ENCODE measurements around the gene AK5.

AK5 gene

DNA sequence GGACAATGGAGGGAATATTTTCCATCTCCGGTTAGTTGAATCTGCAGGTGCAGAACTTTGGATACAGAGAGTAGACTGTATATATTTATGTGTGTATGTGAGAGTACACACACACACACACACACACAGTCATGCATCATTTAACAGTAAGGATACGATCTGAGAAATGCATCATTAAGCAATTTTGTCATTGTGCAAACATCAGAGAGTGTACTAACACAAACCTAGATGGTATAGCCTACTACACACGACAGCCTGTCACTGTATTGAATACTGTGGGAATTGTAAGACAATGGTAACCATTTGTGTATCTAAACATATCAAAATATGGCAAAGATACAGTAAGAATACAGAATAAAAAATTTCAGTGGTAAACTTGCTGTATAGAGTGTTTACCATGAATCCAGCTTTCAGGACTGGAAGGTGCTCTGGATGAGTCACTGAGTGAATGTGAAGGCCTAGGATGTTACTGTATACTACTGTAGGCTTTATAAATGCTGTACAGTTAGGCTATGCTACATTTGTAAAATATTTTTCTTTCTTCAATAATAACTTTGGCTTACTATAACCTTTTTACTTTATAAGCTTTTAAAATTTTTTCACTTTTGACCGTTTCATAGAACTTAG is 262.1 kb downstream of the AK5 start:
- DNase-seq (ENCODE audit: low spot score) = no peak

DNA sequence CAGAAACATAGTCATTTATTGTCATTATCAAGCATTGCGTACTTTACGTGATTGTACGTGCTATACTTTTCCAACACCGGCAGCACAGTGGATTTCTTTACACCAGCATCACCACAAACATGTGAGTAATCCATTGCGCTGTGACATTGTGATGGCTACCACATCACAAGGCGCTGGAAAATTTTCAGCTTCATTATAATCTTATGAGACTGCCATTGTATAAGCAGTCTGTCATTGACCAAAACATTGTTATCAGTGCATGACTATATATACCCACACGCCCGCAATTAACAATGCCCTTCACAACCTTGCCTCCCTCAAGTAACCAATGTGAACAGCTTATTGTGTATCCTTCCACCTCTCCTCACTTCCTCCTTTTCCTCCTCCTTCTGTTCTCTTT is 263.0 kb downstream of the AK5 start:
- DNase-seq (ENCODE audit: low spot score) = no peak

DNA sequence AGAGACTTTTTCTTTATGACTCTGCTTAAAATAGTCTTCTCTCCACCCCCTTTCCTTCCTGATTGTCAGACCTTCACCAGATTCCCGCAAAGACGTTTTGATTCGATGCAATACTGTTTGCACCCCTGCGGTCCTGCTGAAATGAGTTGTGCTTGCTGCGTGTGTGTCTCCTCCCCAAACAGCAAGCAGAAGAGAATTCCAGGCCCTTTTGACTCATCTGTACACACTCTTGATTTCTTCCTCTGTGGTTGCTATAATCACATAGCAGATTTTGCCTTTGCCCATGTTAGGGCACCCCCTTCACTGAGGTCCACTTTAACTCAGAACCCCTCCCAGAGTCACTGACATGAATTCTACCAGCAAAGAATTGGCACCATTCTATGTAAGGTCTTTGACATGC is 264.2 kb downstream of the AK5 start:
- DNase-seq (ENCODE audit: low spot score) = no peak

DNA sequence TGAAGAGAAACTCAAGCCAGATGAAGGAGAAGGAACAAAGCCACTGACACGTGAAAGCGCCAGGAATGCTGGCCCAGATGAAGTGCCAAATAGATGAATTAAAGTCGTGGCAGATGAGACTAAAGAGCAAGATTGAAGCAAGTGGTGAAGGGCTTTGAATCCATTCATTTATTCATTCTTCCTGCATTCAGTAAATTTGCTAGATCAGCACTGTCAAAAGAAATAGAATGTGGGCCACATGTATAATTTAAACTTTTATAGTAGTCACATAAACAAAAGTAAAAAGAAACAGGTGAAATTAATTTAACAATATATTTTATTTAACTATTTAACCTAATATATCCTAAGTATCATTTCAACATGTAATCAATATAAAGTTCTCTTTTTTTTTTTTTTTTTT is 265.1 kb downstream of the AK5 start:
- DNase-seq (ENCODE audit: low spot score) = no peak

DNA sequence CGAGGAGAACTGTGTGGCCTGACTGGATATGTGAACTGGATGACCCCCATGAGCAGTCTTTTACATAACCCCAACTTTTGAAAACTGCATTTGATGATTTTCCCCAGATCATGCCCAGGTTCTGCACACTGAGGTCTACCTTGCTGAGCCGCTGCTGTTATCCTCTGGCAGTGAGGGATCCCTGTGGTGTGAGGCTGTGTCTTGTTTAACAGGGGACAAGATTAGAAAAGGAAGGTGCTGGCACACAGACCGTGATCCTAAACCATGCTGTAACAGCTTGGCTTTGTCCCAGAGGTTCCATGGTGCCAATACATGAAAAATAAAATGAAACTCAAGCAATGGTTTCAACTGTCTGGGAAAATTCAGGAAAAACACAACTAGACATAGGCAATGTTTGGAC is 266.5 kb downstream of the AK5 start:
- DNase-seq (ENCODE audit: low spot score) = no peak

DNA sequence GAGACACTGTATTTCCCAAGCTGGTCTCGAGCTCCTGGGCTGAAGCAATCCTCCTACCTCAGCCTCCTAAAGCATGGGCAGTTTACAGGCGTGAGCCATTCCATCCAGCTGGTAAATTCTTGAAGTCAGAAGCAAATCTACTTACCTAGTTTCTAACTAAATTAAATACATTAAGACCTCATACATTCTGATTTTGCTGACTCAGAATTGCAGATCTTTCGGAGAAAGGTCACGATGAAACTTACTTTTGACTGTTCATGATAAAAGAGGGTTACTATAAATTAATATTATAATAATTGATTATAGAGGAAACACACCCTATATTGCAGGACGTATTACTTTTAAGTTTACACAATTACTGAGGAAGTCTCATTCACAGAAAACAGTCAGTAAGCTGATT is 268.3 kb downstream of the AK5 start:
- no peak for DNase-seq (ENCODE audit: low spot score)

DNA sequence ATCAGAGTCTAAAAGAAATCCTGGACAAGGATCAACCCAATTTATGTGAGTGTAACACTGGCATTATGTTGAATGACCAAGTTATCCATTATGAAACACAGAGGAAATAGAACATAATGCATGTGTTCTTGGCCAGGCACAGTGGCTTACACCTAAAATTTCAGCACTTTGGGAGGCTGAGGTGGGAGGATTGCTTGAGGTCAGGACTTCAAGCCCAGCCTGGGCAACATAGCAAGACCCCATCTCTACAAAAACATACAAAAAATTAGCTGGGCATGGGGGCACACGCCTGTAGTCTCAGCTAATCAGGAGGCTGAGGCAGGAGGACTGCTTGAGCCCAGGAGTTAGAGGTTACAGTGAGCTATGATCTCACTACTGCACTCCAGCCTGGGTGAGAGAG is 270.8 kb downstream of the AK5 start:
- no peak for DNase-seq (ENCODE audit: low spot score)

DNA sequence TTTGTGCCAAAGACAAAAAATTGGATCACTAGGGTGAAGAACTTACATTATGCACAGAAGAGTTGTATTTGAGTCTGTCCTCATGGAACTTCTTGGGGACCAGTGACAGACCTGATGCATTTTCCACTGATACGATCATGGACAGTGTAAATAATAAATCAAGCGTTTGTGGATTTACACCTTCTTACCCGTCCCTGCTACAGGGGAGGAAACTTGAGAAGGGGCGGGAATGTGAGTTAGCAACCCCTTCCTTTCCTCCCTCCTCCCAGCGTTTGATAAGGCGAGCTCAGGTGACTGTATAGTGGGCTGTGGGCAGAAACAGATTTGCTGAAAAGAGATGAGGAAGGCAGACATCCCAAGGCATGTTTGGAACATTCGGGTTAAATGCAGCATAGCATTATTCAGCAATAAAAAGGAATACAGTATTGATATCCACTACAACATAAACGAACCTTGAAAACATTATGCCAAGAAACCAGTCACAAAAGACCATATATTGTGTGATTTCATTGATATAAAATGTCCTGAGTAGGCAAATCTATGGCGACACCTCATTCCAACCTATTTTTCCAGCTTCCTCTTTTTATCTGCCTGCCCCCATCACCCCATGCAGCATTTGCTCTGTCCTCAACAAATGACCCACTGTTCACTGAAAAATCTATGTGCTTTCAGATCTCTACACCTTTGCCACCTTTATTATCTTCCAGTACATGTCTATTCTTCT is 271.9 kb downstream of the AK5 start:
- DNase-seq (ENCODE audit: low spot score) = no peak

DNA sequence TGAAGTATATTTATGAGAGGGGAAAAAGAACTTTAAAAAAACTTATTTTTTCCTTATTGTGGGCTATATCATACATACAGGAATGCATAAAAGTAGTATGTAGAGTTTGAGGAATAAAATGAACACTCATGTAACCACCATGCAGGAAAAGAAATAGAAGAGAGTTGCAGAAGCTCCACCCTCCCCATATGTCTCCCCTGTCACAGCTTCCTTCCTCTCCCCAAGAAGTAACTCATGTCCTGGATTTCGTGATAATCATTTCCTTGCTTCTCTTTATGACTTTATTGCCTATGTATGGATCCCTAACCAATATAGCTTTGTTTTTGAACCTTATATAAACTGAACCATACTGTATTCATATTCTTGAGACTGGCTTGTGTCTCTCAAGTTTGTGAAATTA is 274.2 kb downstream of the AK5 start:
- DNase-seq (ENCODE audit: low spot score) = no peak

DNA sequence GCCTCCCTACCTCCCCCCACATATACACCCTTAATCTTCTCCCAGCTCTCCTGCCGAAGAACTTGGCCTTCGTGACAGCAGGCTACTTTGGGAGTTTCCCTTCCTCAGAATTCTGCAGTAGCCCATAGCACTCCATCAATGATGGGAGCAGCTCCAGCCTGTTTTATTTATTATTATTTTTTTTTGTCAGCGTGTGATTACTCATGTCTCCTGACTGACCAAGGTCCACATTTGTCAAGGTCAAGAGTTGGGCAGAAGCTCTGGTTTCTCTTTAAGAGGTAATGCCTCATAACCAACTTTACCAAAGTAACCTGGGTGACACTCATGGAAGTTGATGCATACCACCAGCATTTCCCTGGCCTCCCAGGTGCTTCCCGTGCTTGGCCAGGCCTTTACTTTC is 275.2 kb downstream of the AK5 start:
- no peak for DNase-seq (ENCODE audit: low spot score)

DNA sequence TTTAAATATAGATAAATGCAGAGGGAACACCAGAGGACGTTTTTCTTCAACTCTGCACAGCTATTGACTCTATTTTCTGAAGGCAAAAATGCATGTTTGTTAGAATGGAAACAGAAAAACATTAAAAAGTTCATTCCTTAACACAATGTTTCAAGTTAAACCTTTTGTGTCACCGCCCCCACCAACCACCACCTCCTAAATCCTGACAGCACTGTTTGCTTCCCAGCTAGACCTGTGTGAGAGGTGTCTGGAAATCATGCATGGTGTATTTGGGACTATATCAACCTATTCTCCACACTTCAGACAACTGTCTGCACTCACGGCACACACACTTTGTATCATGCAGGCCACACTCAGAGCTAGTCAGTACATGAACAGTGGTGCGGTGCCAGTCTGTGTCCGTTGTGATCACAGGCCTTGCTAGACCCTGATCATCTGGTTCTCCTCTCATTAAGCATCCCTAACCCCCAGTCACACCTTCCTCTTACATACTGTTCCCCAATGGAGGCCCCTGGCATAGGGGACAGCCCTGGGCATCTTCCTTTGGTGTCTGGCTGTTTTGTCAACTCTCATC is 276.9 kb downstream of the AK5 start:
- no peak for DNase-seq (ENCODE audit: low spot score)

DNA sequence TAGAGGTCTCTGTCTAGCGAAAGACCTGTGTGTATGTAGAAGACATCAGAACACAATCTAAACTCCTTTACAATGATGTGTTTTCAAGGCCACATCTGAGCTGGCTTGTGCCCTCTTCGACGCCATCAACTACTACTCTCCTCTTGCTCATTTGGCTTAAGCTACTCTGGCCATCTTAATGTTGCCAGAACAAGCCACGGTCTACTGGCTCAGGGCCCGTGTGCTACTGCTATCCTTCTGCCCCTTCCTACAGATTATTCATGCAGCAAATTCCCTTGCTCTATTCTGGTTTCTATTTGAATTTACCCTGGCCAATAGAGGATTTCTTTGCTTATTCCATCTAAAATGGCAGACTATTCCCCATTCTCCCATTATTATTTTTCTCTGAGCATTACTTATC is 278.9 kb downstream of the AK5 start:
- no peak for DNase-seq (ENCODE audit: low spot score)

DNA sequence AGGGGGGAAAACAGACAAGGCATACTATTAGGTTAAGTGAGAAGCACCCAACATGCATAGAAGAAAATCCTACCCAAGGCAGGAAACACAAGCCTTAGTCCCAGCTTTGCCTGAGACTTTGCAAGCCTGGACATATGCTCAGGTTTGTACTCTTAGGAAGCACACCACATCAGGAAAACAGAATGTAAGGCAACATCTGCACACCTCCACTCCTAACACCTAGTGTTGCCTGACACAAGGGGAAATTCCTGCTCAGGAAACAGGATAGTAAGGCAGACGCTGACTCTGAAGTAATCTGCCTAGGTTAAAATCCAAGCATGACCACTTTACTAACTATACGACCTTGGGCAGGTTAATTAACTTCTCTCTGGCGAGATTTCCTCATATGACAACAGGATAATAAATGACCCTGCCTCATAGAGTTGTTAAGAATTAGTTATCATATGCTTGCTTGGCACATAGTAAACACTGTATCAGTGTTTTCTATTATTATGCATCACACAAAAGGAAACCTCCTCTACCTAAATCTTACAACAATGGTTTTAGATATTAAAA is 280.9 kb downstream of the AK5 start:
- no peak for DNase-seq (ENCODE audit: low spot score)

DNA sequence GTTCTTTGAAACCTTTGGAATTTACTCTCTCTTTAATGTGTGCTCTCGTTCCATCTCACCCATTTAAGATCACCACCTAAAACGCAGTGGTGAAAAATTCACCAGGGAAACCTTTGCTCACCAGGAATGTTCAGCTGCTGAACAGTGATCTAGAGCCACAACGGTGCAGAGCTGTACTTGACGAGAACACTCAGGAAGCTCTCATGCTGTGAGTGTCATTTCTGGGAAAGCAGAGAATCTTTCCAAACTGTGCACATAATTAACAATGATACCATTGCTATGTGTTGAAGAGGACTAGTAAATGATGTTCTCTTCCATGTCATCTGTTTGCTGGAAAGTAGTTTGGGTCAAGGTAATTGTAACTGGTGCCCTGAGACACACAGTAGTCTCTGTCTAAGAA is 283.5 kb downstream of the AK5 start:
- DNase-seq (ENCODE audit: low spot score) = no peak

DNA sequence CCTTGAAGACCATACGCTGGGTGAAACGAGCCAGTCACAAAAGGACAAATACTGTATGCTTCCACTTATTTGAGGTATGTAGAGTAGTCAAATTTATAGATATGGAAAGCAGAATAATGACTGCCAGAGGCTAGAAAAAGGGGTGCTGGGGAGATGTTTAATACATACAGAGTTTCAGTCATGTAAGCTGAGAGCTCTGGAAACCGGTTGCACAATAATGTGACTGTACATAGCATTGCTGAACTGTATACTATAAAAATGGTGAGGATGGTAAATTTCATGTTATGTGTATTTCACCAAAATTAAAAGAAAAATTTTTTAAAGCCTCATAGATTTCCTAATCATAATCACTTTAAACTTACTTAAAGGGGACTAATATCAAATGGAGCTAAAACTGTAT is 289.8 kb downstream of the AK5 start:
- no peak for DNase-seq (ENCODE audit: low spot score)

DNA sequence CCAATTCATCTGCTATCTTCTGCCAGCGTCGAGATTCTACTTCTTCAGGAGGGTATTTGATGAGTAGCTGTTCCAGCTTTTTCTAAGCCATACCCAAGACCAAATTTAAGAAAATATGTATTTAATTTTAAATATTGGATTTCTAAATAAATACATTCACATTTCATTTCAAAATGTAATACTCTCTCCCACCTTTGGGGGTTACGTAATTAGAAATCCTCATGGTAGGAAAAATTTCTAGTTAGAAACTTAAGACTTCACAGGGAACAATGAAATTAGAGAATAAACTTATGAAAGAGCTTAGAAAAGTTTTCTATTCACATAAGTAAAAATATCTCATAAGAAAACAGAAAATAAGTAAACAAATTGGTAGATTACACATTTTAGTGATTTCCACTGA is 297.7 kb downstream of the AK5 start:
- no peak for DNase-seq (ENCODE audit: low spot score)

DNA sequence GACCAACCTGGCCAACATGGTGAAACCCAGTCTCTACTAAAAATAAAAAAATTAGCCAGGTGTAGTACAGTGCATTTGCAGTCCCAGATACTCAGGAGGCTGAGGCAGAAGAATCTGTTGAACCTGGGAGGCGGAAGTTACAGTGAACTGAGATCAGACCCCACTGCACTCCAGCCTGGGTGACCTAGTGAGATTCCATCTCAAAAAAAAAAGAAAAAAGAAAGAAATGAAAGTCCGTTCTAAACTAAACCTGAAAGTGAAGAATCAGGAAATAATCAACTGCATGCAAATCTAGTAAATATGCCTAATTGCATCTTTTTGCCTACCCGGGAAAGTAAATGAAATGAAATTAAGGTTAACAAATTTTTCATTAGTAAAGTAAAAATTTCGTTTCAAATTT is 301.1 kb downstream of the AK5 start:
- no peak for DNase-seq (ENCODE audit: low spot score)

DNA sequence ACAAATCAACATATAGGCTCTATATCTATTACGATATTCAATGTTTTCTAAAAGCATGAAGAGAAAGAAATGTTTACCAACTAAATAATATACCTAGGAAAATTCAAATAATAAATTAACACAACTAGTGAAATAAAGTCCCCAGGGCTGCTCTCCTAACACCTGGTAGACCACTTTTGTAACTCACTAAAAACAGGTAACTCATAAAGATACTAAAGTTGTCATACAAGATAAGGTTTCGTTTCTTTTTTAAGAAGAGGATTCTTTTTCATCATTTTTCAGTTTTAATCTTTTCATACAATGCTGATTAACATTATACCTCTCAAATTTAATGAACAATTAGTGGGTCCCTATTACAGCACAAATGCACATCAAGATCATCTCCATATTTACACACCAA is 301.7 kb downstream of the AK5 start:
- no peak for DNase-seq (ENCODE audit: low spot score)

DNA sequence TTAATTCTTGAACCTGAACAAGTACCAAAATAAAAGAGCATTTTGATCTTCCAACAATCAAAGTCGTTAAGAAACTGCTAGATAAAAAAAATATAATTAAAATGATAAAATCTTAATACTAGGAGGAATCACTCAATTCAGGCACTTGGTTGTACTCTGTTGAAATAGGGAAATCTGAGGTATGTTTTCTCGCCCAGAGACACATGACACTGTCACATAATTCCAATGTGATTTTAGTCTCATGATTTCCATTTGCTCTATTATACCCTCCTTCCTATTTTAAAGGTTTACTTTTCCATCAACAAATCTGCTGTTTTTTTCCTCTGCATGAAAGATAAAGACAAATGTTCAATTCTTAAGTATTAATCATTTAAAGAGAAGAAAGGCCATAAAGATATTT is 303.1 kb downstream of the AK5 start:
- no peak for DNase-seq (ENCODE audit: low spot score)

DNA sequence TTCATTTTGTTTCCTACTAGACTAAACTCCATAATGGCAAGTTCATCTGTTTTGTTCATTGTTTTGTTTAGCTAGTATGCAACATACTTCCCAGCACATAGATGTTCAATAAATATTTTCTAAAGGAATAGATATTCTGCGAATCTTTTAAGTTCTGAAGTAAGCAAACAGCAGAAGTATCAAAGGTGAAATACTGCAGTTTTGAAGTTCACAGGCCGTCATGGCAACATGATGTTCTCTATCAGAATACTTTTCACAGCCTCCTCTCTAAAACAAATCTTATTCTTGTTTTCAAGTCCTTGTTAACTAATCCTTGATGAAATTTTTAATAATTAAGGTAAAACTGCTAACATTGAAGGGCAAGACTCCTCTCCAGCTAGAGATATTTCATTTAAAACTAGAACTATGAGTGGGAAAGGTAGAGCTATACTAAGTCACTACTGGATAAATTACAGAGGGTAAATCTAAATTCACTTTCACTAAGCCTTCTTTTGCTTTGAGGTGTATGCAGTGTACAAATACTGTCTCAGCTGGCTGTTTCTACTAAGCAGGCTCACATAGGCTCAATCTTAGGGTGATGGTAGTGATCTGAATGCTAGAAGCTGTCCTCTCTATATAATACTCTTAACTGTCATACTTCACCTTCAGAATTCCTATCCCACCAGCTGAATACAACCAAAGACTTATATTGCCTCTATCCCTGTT is 303.9 kb downstream of the AK5 start:
- DNase-seq (ENCODE audit: low spot score) = no peak

DNA sequence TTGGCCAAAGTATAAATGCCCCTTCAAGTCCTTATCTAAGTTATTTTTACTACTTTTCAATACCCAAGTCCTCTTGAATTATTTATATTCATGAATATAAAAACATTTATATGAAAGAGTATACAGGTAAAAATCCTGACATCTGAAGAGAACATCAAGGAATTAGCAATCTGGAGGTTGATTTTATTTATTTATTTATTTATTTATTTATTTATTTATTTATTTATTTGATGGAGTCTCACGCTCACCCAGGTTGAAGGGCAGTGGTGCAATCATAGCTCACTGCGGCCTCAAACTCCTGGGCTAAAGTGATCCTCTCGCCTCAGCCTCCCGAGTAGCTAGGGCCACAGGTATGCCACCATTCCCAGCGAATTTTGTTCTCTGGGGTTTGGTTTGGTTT is 307.4 kb downstream of the AK5 start:
- DNase-seq (ENCODE audit: low spot score) = no peak

DNA sequence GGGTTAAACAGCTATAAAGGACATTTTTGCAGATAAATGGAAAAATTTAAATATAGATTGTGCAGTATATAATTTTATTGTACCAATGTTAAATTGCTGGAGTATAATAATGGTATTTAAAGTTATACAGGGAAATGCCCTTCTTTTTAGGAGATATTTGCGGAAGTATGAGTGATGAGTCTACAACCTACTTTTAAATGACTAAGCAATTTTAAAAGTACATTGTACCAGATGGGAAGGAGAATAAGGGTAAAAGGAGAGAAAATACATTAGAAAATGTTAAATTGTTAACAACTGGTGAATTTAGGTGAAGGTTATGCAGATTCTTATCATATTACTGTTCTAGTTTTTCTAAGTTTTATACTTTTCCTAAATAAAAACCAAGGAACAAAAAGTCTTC is 308.8 kb downstream of the AK5 start:
- DNase-seq (ENCODE audit: low spot score) = no peak

DNA sequence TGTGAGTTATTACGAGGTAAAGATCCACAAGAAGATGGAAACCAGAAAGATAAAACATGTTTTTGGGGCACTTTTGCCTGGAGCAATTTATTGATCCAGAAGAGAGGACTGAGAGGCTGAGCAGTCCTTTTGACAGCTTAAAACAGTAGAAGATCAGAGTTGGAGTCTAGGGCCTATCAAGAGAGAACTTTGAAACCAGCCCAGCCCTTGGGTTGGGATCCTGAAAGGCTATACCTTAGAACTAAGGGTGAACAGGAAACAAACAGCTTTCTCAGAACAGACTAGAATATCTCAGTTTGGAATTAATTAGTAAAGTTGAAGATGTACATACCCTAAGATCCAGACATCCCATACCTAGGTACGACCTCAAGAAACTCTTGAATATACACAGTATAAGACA is 311.1 kb downstream of the AK5 start:
- DNase-seq (ENCODE audit: low spot score) = no peak

Data from HuH-7.5 (cell line).